ENCODE measurements around the gene MRPL50.

Gene MRPL50

GRCh38 chr9:101380295-101380694 lies 18.1 kb downstream of the MRPL50 start:
- no peak for DNase-seq (ENCODE audit: low spot score)
- no peak for FAIRE-seq

GRCh38 chr9:101376111-101376848 lies 22.1 kb downstream of the MRPL50 start:
- DNase-seq (ENCODE audit: low spot score) (peak; percentile 94), FAIRE-seq (peak; percentile 79)

- DNase-seq (ENCODE audit: low spot score) (no peak), FAIRE-seq (no peak)
Observed at GRCh38 chr9:101375546-101375945, 22.9 kb downstream of the MRPL50 start.

GRCh38 chr9:101372327-101373118 lies 25.9 kb downstream of the MRPL50 start:
- FAIRE-seq (no peak), DNase-seq (ENCODE audit: low spot score) (no peak)

- FAIRE-seq (no peak), DNase-seq (ENCODE audit: low spot score) (no peak)
Observed at GRCh38 chr9:101371813-101372212, 26.6 kb downstream of the MRPL50 start.

GRCh38 chr9:101369884-101370531 lies 28.4 kb downstream of the MRPL50 start:
- FAIRE-seq, result no peak
- no peak for DNase-seq (ENCODE audit: low spot score)

GRCh38 chr9:101369286-101369685 lies 29.1 kb downstream of the MRPL50 start:
- DNase-seq (ENCODE audit: low spot score) (peak; percentile 47), FAIRE-seq (peak; percentile 68)

- FAIRE-seq (no peak), DNase-seq (ENCODE audit: low spot score) (no peak)
Observed at GRCh38 chr9:101367323-101367722, 31.1 kb downstream of the MRPL50 start.

GRCh38 chr9:101366038-101366756 lies 32.2 kb downstream of the MRPL50 start:
- DNase-seq (ENCODE audit: low spot score), result peak; percentile 77

GRCh38 chr9:101365181-101365580 lies 33.2 kb downstream of the MRPL50 start:
- DNase-seq (ENCODE audit: low spot score) (no peak), FAIRE-seq (peak; percentile 37)

More at GRCh38 chr9:101366038-101366756, 32.2 kb downstream of the MRPL50 start:
- FAIRE-seq, result peak; percentile 88

GRCh38 chr9:101362450-101362849 lies 36.0 kb downstream of the MRPL50 start:
- FAIRE-seq, result no peak
- DNase-seq (ENCODE audit: low spot score), result no peak

GRCh38 chr9:101360647-101361046 lies 37.8 kb downstream of the MRPL50 start:
- FAIRE-seq, result no peak
- no peak for DNase-seq (ENCODE audit: low spot score)

GRCh38 chr9:101359679-101360078 lies 38.7 kb downstream of the MRPL50 start:
- no peak for FAIRE-seq

GRCh38 chr9:101356619-101357018 lies 41.8 kb downstream of the MRPL50 start:
- DNase-seq (ENCODE audit: low spot score) (no peak), FAIRE-seq (no peak)

More at GRCh38 chr9:101359679-101360078, 38.7 kb downstream of the MRPL50 start:
- no peak for DNase-seq (ENCODE audit: low spot score)

- DNase-seq (ENCODE audit: low spot score) (no peak), FAIRE-seq (no peak)
Observed at GRCh38 chr9:101354765-101355708, 43.4 kb downstream of the MRPL50 start.

GRCh38 chr9:101354143-101354764 lies 44.2 kb downstream of the MRPL50 start:
- DNase-seq (ENCODE audit: low spot score) (peak; percentile 41), FAIRE-seq (peak; percentile 35)

- FAIRE-seq (no peak), DNase-seq (ENCODE audit: low spot score) (no peak)
Observed at GRCh38 chr9:101353683-101354082, 44.7 kb downstream of the MRPL50 start.

- DNase-seq (ENCODE audit: low spot score) (no peak), FAIRE-seq (no peak)
Observed at GRCh38 chr9:101352892-101353463, 45.4 kb downstream of the MRPL50 start.

- no peak for DNase-seq (ENCODE audit: low spot score)
- no peak for FAIRE-seq
Observed at GRCh38 chr9:101350285-101350684, 48.1 kb downstream of the MRPL50 start.

Data from RCC 7860 (cell line).